GM21717 (cell line): ENCODE measurements around the gene THADA.
"Not testable (repeated sequence)": the region's sequence is repeated elsewhere in the genome, so short reads cannot be mapped to it uniquely, and the experiment has no call there.

Experiments
- ATAC-seq: cut with Tn5 transposase; IDR thresholded peaks from one replicate; pipeline ENCODE4 v1.9.1; 2021; ENCODE audit warnings: mild to moderate bottlenecking, moderate library complexity; ENCODE audit not compliant: unreplicated experiment

THADA gene

GRCh38 chr2:43417300-43417699 is 178.5 kb downstream of the THADA start:
- ATAC-seq = no peak

GRCh38 chr2:43415592-43415991 is 180.2 kb downstream of the THADA start:
- no peak for ATAC-seq

GRCh38 chr2:43414586-43415135 is 181.2 kb downstream of the THADA start:
- ATAC-seq = no peak

- no peak for ATAC-seq
Measured at GRCh38 chr2:43414033-43414432, 181.8 kb downstream of the THADA start.

GRCh38 chr2:43412114-43412753 is 183.6 kb downstream of the THADA start:
- no peak for ATAC-seq

GRCh38 chr2:43410055-43410604 is 185.7 kb downstream of the THADA start:
- no peak for ATAC-seq

- ATAC-seq = peak; percentile 67
Measured at GRCh38 chr2:43408407-43409160, 187.3 kb downstream of the THADA start.

GRCh38 chr2:43407935-43408334 is 187.9 kb downstream of the THADA start:
- peak; percentile 54 for ATAC-seq

- no peak for ATAC-seq
Measured at GRCh38 chr2:43406651-43407279, 189.1 kb downstream of the THADA start.

GRCh38 chr2:43405829-43406228 is 190.0 kb downstream of the THADA start:
- ATAC-seq = no peak

GRCh38 chr2:43402452-43402937 is 193.3 kb downstream of the THADA start:
- ATAC-seq = peak; percentile 66

- peak; percentile 90 for ATAC-seq
Measured at GRCh38 chr2:43402002-43402401, 193.8 kb downstream of the THADA start.

- ATAC-seq = no peak
Measured at GRCh38 chr2:43400508-43400907, 195.3 kb downstream of the THADA start.

- no peak for ATAC-seq
Measured at GRCh38 chr2:43399515-43400264, 196.1 kb downstream of the THADA start.

GRCh38 chr2:43399098-43399497 is 196.7 kb downstream of the THADA start:
- no peak for ATAC-seq

- no peak for ATAC-seq
Measured at GRCh38 chr2:43397821-43398220, 198.0 kb downstream of the THADA start.

- ATAC-seq = no peak
Measured at GRCh38 chr2:43397411-43397810, 198.4 kb downstream of the THADA start.

- ATAC-seq = not testable (repeated sequence)
Measured at GRCh38 chr2:43396344-43396743, 199.5 kb downstream of the THADA start.

- no peak for ATAC-seq
Measured at GRCh38 chr2:43393918-43394317, 201.9 kb downstream of the THADA start.

GRCh38 chr2:43391878-43392215 is 204.0 kb downstream of the THADA start:
- ATAC-seq = no peak
